ENCODE results near the gene PMS1. TPM values are rescaled to one million over a fixed set of nuclear protein-coding genes. Genes with fewer than 3 reads are reported as not detected.
A peak's percentile ranks its signal among the peaks of the same experiment; 100 is the strongest.

Gene PMS1
- total and polyA plus RNA-seq, 9 of the 15 experiments (the other 6 are each of a cell fraction or from before 2014, with no cell fraction given), result 14.5 to 29.8 (median 24.7) TPM

- TF ChIP-seq ZBTB2 (IDR thresholded peaks at IDR 0.05) (peak; percentile 75), MCM7 (IDR thresholded peaks at IDR 0.05) (no peak), PREB (CRISPR knock-in tag; IDR thresholded peaks at IDR 0.05) (0 out of 2 replicates have a peak, but pooled peaks have one; percentile 34), FOXA3 (CRISPR knock-in tag; conservative IDR thresholded peaks at IDR 0.05 in 1 of 2, IDR thresholded peaks at IDR 0.05 in 1 of 2) (no peak), PML (IDR thresholded peaks at IDR 0.05; ENCODE audit: low read length) (peak; percentile 62), EGR1 (conservative IDR thresholded peaks at IDR 0.05) (no peak; the same call in none of the 2 replicates), TCF7L2 (IDR thresholded peaks at IDR 0.05; ENCODE audit: low read depth, low read length) (no peak), BMI1 (IDR thresholded peaks at IDR 0.05; ENCODE audit: low read length) (no peak), HMG20A (CRISPR knock-in tag; conservative IDR thresholded peaks at IDR 0.05) (no peak), ZNF584 (CRISPR knock-in tag; IDR thresholded peaks at IDR 0.05; ENCODE audit: low read depth) (no peak), L3MBTL2 (IDR thresholded peaks at IDR 0.05) (peak; percentile 92), MTA3 (IDR thresholded peaks at IDR 0.05; ENCODE audit: borderline replicate concordance) (peak; percentile 65; the same call in 1 of the 2 replicates), CREM (IDR thresholded peaks at IDR 0.05; ENCODE audit: low read depth) (peak; percentile 75), ZNF239 (CRISPR knock-in tag; IDR thresholded peaks at IDR 0.05) (no peak), RERE (CRISPR knock-in tag; IDR thresholded peaks at IDR 0.05; ENCODE audit: borderline replicate concordance) (no peak), ZBED1 (IDR thresholded peaks at IDR 0.05) (no peak), RBM14 (IDR thresholded peaks at IDR 0.05; ENCODE audit: borderline replicate concordance, insufficient read depth, low read depth, low read length) (no peak), MAFF (IDR thresholded peaks at IDR 0.05; ENCODE audit: low read length) (no peak), MXI1 (IDR thresholded peaks at IDR 0.05; ENCODE audit: low read depth, low read length) (peak; percentile 63; the same call in 1 of the 2 replicates), CHD2 (IDR thresholded peaks at IDR 0.05; ENCODE audit: low read depth, low read length) (peak; percentile 47)
Measured at GRCh38 chr2:189783927-189784867, at the start of gene PMS1, which contains the start of gene ORMDL1 (continued).
